Activated T-cell treated with anti-CD3 and anti-CD28 coated beads, Interleukin-2, amount 50 U/mL, for 24 hours (primary cell): ENCODE measurements around the gene MST1.
A peak's percentile ranks its signal among the peaks of the same experiment; 100 is the strongest.
"Not testable (repeated sequence)": the region's sequence is repeated elsewhere in the genome, so short reads cannot be mapped to it uniquely, and the experiment has no call there.

ENCODE experiments used
- DNase-seq: peaks from one replicate; pipeline ENCODE4 v3.0.0-alpha.2; 2020
- H3K27ac Mint-ChIP-seq: 2 replicates; pipeline ENCODE4 v1.8.0; 2020; ENCODE audit warnings: mild to moderate bottlenecking, mixed read lengths
- H3K27me3 Mint-ChIP-seq: 2 replicates; pipeline ENCODE4 v1.8.0; 2020; ENCODE audit warnings: mixed read lengths
- H3K36me3 Mint-ChIP-seq: 2 replicates; pipeline ENCODE4 v1.8.0; 2020; ENCODE audit warnings: low read depth, mixed read lengths
- H3K4me1 Mint-ChIP-seq: 2 replicates; pipeline ENCODE4 v1.8.0; 2020; ENCODE audit warnings: low read depth, mixed read lengths
- H3K4me3 Mint-ChIP-seq: 2 replicates; pipeline ENCODE4 v1.8.0; 2020; ENCODE audit warnings: mild to moderate bottlenecking, moderate library complexity, mixed read lengths
- H3K9me3 Mint-ChIP-seq: 2 replicates; pipeline ENCODE4 v1.8.0; 2020; ENCODE audit warnings: mixed read lengths

The MST1 gene

GRCh38 chr3:49699281-49699979 lies 10.2 kb upstream of the MST1 start:
- no peaks in the 10 kb centered on the region for H3K9me3 Mint-ChIP-seq
- no peak for DNase-seq
- no peaks in the 10 kb centered on the region for H3K27me3 Mint-ChIP-seq
- H3K36me3 Mint-ChIP-seq, result peaks cover 74% of the 10 kb centered on the region
- H3K4me3 Mint-ChIP-seq, result no peak overlapping the region
- peaks cover 3% of the 10 kb centered on the region for H3K4me1 Mint-ChIP-seq
- no peak overlapping the region for H3K27ac Mint-ChIP-seq

- DNase-seq, H3K27ac Mint-ChIP-seq, H3K4me3 Mint-ChIP-seq, H3K9me3 Mint-ChIP-seq, H3K27me3 Mint-ChIP-seq: not testable (repeated sequence)
- Mint-ChIP-seq H3K4me1 (peaks cover 24% of the 10 kb centered on the region), H3K36me3 (peaks cover 41% of the 10 kb centered on the region)
Observed at GRCh38 chr3:49695350-49696015, 6.2 kb upstream of the MST1 start.

GRCh38 chr3:49694409-49695070 lies 5.3 kb upstream of the MST1 start:
- H3K4me1 Mint-ChIP-seq, result peaks cover 31% of the 10 kb centered on the region
- DNase-seq, H3K9me3 Mint-ChIP-seq, H3K27me3 Mint-ChIP-seq, H3K27ac Mint-ChIP-seq, H3K4me3 Mint-ChIP-seq: not testable (repeated sequence)
- H3K36me3 Mint-ChIP-seq, result peaks cover 41% of the 10 kb centered on the region

- DNase-seq, H3K27ac Mint-ChIP-seq, H3K9me3 Mint-ChIP-seq, H3K27me3 Mint-ChIP-seq: not testable (repeated sequence)
- Mint-ChIP-seq H3K4me1 (peaks cover 47% of the 10 kb centered on the region), H3K4me3 (peak overlapping the region; percentile 97), H3K36me3 (peaks cover 22% of the 10 kb centered on the region)
Observed at GRCh38 chr3:49691481-49691880, 2.2 kb upstream of the MST1 start.

- Mint-ChIP-seq H3K4me3 (peak overlapping the region; percentile 97), H3K4me1 (peaks cover 49% of the 10 kb centered on the region), H3K27ac (peak overlapping the region; percentile 40), H3K36me3 (peaks cover 22% of the 10 kb centered on the region)
- not testable (repeated sequence) for H3K27me3 Mint-ChIP-seq, H3K9me3 Mint-ChIP-seq, DNase-seq
Observed at GRCh38 chr3:49690856-49691255, 1.6 kb upstream of the MST1 start.

GRCh38 chr3:49689908-49690624 lies 792 bp upstream of the MST1 start:
- Mint-ChIP-seq H3K4me3 (peak overlapping the region; percentile 97), H3K36me3 (peaks cover 27% of the 10 kb centered on the region), H3K4me1 (peaks cover 53% of the 10 kb centered on the region), H3K27ac (peak overlapping the region; percentile 97)
- H3K9me3 Mint-ChIP-seq, DNase-seq, H3K27me3 Mint-ChIP-seq: not testable (repeated sequence)

GRCh38 chr3:49688338-49689045 lies 782 bp downstream of the MST1 start:
- Mint-ChIP-seq H3K4me3 (peak overlapping the region; percentile 97), H3K4me1 (peaks cover 45% of the 10 kb centered on the region), H3K27ac (peak overlapping the region; percentile 97), H3K36me3 (peaks cover 33% of the 10 kb centered on the region)
- DNase-seq, H3K9me3 Mint-ChIP-seq, H3K27me3 Mint-ChIP-seq: not testable (repeated sequence)

- not testable (repeated sequence) for H3K4me3 Mint-ChIP-seq, H3K27ac Mint-ChIP-seq, H3K9me3 Mint-ChIP-seq, DNase-seq, H3K27me3 Mint-ChIP-seq
- H3K36me3 Mint-ChIP-seq, result peaks cover 44% of the 10 kb centered on the region
- H3K4me1 Mint-ChIP-seq, result peaks cover 41% of the 10 kb centered on the region
Observed at GRCh38 chr3:49687424-49687795, 1.9 kb downstream of the MST1 start.

GRCh38 chr3:49686769-49687423 lies 2.4 kb downstream of the MST1 start:
- peak; percentile 71 for DNase-seq
- not testable (repeated sequence) for H3K27me3 Mint-ChIP-seq, H3K9me3 Mint-ChIP-seq
- peaks cover 41% of the 10 kb centered on the region for H3K4me1 Mint-ChIP-seq
- peak overlapping the region; percentile 15 for H3K4me3 Mint-ChIP-seq
- peak overlapping the region; percentile 18 for H3K27ac Mint-ChIP-seq
- H3K36me3 Mint-ChIP-seq, result peaks cover 49% of the 10 kb centered on the region

- H3K36me3 Mint-ChIP-seq, result peaks cover 54% of the 10 kb centered on the region
- H3K4me3 Mint-ChIP-seq, result peak overlapping the region; percentile 55
- peak; percentile 66 for DNase-seq
- not testable (repeated sequence) for H3K9me3 Mint-ChIP-seq, H3K27me3 Mint-ChIP-seq, H3K27ac Mint-ChIP-seq
- H3K4me1 Mint-ChIP-seq, result peaks cover 37% of the 10 kb centered on the region
Observed at GRCh38 chr3:49686346-49686745, 2.9 kb downstream of the MST1 start.

GRCh38 chr3:49685846-49686245 lies 3.4 kb downstream of the MST1 start:
- H3K36me3 Mint-ChIP-seq, result peaks cover 58% of the 10 kb centered on the region
- DNase-seq, result peak; percentile 46
- H3K4me3 Mint-ChIP-seq, result peak overlapping the region; percentile 18
- H3K9me3 Mint-ChIP-seq, H3K27me3 Mint-ChIP-seq, H3K27ac Mint-ChIP-seq: not testable (repeated sequence)
- H3K4me1 Mint-ChIP-seq, result peaks cover 32% of the 10 kb centered on the region

GRCh38 chr3:49685103-49685502 lies 4.2 kb downstream of the MST1 start:
- H3K4me3 Mint-ChIP-seq, H3K27ac Mint-ChIP-seq, H3K9me3 Mint-ChIP-seq, DNase-seq, H3K27me3 Mint-ChIP-seq: not testable (repeated sequence)
- H3K36me3 Mint-ChIP-seq, result peaks cover 65% of the 10 kb centered on the region
- H3K4me1 Mint-ChIP-seq, result peaks cover 25% of the 10 kb centered on the region

- H3K9me3 Mint-ChIP-seq, DNase-seq, H3K27ac Mint-ChIP-seq, H3K27me3 Mint-ChIP-seq, H3K4me3 Mint-ChIP-seq: not testable (repeated sequence)
- peaks cover 26% of the 10 kb centered on the region for H3K4me1 Mint-ChIP-seq
- H3K36me3 Mint-ChIP-seq, result peaks cover 65% of the 10 kb centered on the region
Observed at GRCh38 chr3:49684453-49684852, 4.8 kb downstream of the MST1 start.

GRCh38 chr3:49683162-49683561 lies 6.1 kb downstream of the MST1 start:
- Mint-ChIP-seq H3K27ac (no peak overlapping the region), H3K27me3 (no peaks in the 10 kb centered on the region), H3K9me3 (no peaks in the 10 kb centered on the region), H3K4me3 (no peak overlapping the region), H3K36me3 (peaks cover 73% of the 10 kb centered on the region), H3K4me1 (peaks cover 18% of the 10 kb centered on the region)
- DNase-seq, result no peak
